H1 (cell line): Measurements from ENCODE around the gene PIAS2.

Source experiments
- CHD7 ChIP-seq: fragments of 300-600 bp; sonication (generic); IDR thresholded peaks from 2 replicates; pipeline ENCODE4 v1.7.1; 2012; ENCODE audit warnings: low read length, moderate library complexity, mild to moderate bottlenecking, inconsistent platforms; ENCODE audit not compliant: insufficient replicate concordance
- CTCF ChIP-seq, 3 experiments: IDR thresholded peaks; 1 replicate in 2 of 3; 2 replicates in 1 of 3; pipeline versions ENCODE4 v1.5.1 to v1.6.1; 2011; ENCODE audit warnings: low read length in 3 of 3, mild to moderate bottlenecking in 3 of 3, inconsistent platforms in 2 of 3, low read depth in 1 of 3, moderate library complexity in 1 of 3; ENCODE audit not compliant: insufficient read depth in 1 of 3; ENCODE audit errors: control extremely low read depth in 1 of 3
- EZH2 ChIP-seq: fragments of 200-600 bp; sonication (generic); IDR thresholded peaks from 2 replicates; pipeline ENCODE4 v1.7.1; 2012; ENCODE audit warnings: low read depth, mild to moderate bottlenecking, moderate library complexity, low read length, inconsistent platforms; ENCODE audit not compliant: severe bottlenecking
- MAFK ChIP-seq: IDR thresholded peaks from 2 replicates; pipeline ENCODE4 v1.6.1; 2012; ENCODE audit warnings: low read depth, mild to moderate bottlenecking, improper control_type of control experiment, low read length
- POLR2AphosphoS5 ChIP-seq: IDR thresholded peaks from 2 replicates; pipeline ENCODE4 v1.6.1; 2011; ENCODE audit warnings: low read depth, low read length
- SP2 ChIP-seq: IDR thresholded peaks from 2 replicates; pipeline ENCODE4 v1.6.1; 2012; ENCODE audit warnings: mild to moderate bottlenecking, low read length, inconsistent platforms
- SUZ12 ChIP-seq: fragments of 200-600 bp; sonication (generic); IDR thresholded peaks from 2 replicates; pipeline ENCODE4 v1.6.1; 2012; ENCODE audit warnings: mild to moderate bottlenecking, inconsistent platforms, low read length, moderate library complexity, mixed read lengths
- TAF1 ChIP-seq: IDR thresholded peaks from 2 replicates; pipeline ENCODE4 v1.6.1; 2011; ENCODE audit warnings: mild to moderate bottlenecking, low read depth, low read length

GRCh38 chr18:46793565-46793964 is 123.7 kb downstream of the PIAS2 start:
- TF ChIP-seq CTCF (IDR thresholded peaks at IDR 0.05; ENCODE audit: control extremely low read depth in 1 of 3, insufficient read depth in 1 of 3, low read depth in 1 of 3, low read length in 3 of 3) (peak; percentile 22 to 58 (median 29); a peak in 3 of 4 replicates), TAF1 (no peak), SUZ12 (no peak), POLR2AphosphoS5 (no peak), EZH2 (no peak), MAFK (no peak), SP2 (no peak), CHD7 (no peak)
